ENCODE results near the gene KCNQ5. TPM values are rescaled to one million over a fixed set of nuclear protein-coding genes. Genes with fewer than 3 reads are reported as not detected.

The KCNQ5 gene
- total and polyA plus RNA-seq, 2 donors (not counting 1 experiment from before 2014, with no cell fraction given), result 0.74 to 4.6 TPM

DNA sequence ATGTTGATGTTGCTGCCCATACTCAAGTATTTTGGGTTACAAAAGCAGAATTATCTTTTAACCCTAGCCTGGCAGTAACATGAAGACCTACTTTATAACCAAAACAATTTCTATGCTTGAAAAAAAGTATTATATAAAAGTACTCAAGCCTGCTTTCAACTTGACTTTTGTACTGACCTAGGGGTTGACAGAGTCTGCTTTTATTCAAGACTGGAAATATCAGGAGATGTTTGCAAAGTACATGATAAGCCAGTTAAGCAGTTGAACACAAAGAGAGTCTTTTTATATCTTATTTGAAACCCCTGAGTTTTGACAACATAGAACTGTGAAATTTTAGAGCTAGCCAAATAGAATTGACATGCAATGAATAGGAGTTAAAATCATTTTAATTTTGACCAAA is 159.8 kb downstream of the KCNQ5 start:
- Histone ChIP-seq H3K9me3 (ENCODE audit: control insufficient read depth, insufficient read depth, low read depth, low read length) (no peaks in the 10 kb centered on the region), H3K4me1 (ENCODE audit: control insufficient read depth, extremely low read depth, insufficient read depth, low read length) (peaks cover 5% of the 10 kb centered on the region), H3K27me3 (ENCODE audit: control insufficient read depth, insufficient read depth, low read length) (no peaks in the 10 kb centered on the region), H3K4me2 (ENCODE audit: extremely low read depth, insufficient read depth, low read length) (no peak overlapping the region), H3K36me3 (ENCODE audit: control insufficient read depth, insufficient read depth, low read length) (no peaks in the 10 kb centered on the region), H2AFZ (ENCODE audit: low read length) (no peak overlapping the region), H4K20me1 (ENCODE audit: control insufficient read depth, extremely low read depth, insufficient read depth, low read length) (no peaks in the 10 kb centered on the region), H3K79me2 (ENCODE audit: control insufficient read depth, insufficient read depth, low read length) (no peaks in the 10 kb centered on the region), H3K27ac (ENCODE audit: insufficient read depth, low read length) (no peak overlapping the region), H3K4me3 (replicated peaks in 1 of 4; ENCODE audit: control extremely low read depth in 1 of 4, insufficient read depth in 1 of 4, low read depth in 3 of 4, low read length in 4 of 4) (no peak overlapping the region), H3K9ac (ENCODE audit: insufficient read depth, low read length) (no peak overlapping the region)
- no peak for DNase-seq (ENCODE audit: low read depth in 2 of 2)
- TF ChIP-seq, protein P1, sequence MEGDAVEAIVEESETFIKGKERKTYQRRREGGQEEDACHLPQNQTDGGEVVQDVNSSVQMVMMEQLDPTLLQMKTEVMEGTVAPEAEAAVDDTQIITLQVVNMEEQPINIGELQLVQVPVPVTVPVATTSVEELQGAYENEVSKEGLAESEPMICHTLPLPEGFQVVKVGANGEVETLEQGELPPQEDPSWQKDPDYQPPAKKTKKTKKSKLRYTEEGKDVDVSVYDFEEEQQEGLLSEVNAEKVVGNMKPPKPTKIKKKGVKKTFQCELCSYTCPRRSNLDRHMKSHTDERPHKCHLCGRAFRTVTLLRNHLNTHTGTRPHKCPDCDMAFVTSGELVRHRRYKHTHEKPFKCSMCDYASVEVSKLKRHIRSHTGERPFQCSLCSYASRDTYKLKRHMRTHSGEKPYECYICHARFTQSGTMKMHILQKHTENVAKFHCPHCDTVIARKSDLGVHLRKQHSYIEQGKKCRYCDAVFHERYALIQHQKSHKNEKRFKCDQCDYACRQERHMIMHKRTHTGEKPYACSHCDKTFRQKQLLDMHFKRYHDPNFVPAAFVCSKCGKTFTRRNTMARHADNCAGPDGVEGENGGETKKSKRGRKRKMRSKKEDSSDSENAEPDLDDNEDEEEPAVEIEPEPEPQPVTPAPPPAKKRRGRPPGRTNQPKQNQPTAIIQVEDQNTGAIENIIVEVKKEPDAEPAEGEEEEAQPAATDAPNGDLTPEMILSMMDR (conservative IDR thresholded peaks at IDR 0.05 in 1 of 2, IDR thresholded peaks at IDR 0.05 in 1 of 2; ENCODE audit: low read depth in 1 of 2, low read length in 2 of 2), result no peak
- TF ChIP-seq EZH2 (IDR thresholded peaks at IDR 0.05; ENCODE audit: low read length, missing control alignments), result no peak

DNA sequence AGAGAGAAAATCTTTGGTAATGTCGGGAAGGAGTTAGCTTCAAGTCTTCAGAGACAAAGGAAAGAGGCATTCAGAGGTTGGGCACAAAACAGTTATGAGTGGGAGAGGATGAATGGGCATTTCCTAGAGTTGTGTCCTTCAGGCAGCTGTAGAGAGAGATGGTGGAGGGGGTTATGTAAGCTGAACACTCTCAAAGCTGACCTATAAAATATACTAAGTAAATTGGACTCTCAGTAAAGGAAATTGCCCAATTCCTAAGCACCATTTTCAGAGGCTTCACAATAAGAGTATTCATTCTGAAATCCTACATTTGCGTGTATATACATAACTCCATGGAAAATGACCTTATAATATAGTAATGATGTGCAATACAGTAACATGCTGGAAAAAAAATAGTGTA is 161.2 kb downstream of the KCNQ5 start:
- no peaks in the 10 kb centered on the region for H4K20me1 ChIP-seq (ENCODE audit: control insufficient read depth, extremely low read depth, insufficient read depth, low read length)
- no peaks in the 10 kb centered on the region for H3K36me3 ChIP-seq (ENCODE audit: control insufficient read depth, insufficient read depth, low read length)
- no peaks in the 10 kb centered on the region for H3K79me2 ChIP-seq (ENCODE audit: control insufficient read depth, insufficient read depth, low read length)
- no peak overlapping the region for H3K4me2 ChIP-seq (ENCODE audit: extremely low read depth, insufficient read depth, low read length)
- no peaks in the 10 kb centered on the region for H3K27me3 ChIP-seq (ENCODE audit: control insufficient read depth, insufficient read depth, low read length)
- no peak overlapping the region for H2AFZ ChIP-seq (ENCODE audit: low read length)
- no peak for DNase-seq (ENCODE audit: low read depth in 2 of 2)
- no peak overlapping the region for H3K4me3 ChIP-seq (replicated peaks in 1 of 4; ENCODE audit: control extremely low read depth in 1 of 4, insufficient read depth in 1 of 4, low read depth in 3 of 4, low read length in 4 of 4)
- H3K9me3 ChIP-seq (ENCODE audit: control insufficient read depth, insufficient read depth, low read depth, low read length), result no peaks in the 10 kb centered on the region
- H3K27ac ChIP-seq (ENCODE audit: insufficient read depth, low read length), result no peak overlapping the region
- no peak overlapping the region for H3K9ac ChIP-seq (ENCODE audit: insufficient read depth, low read length)
- TF ChIP-seq, protein P1 (conservative IDR thresholded peaks at IDR 0.05 in 1 of 2, IDR thresholded peaks at IDR 0.05 in 1 of 2; ENCODE audit: low read depth in 1 of 2, low read length in 2 of 2), result no peak
- no peak for TF ChIP-seq EZH2 (IDR thresholded peaks at IDR 0.05; ENCODE audit: low read length, missing control alignments)
- peaks cover 9% of the 10 kb centered on the region for H3K4me1 ChIP-seq (ENCODE audit: control insufficient read depth, extremely low read depth, insufficient read depth, low read length)

DNA sequence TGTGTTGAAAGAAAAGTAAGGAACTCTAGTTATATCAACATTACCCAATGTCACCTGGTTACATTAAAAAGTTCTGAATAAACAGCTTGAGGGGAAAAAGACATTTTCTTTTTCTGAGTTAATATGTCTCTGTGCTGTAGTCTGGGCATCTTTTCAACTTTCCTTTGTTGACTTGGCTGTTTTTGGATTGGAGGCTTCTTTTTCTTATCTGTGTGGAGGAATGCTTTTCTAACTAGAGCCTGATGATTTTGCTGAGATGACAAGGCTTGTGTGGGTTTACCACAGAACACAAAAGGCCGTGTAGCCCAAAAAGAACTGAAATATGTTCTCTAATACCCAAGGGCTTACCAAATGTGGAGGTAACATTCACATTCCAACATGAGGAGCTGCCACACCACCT is 161.8 kb downstream of the KCNQ5 start:
- no peak overlapping the region for H2AFZ ChIP-seq (ENCODE audit: low read length)
- no peak overlapping the region for H3K27ac ChIP-seq (ENCODE audit: insufficient read depth, low read length)
- peak overlapping the region; percentile 32 for H3K4me2 ChIP-seq (ENCODE audit: extremely low read depth, insufficient read depth, low read length)

More for the DNA sequence above, 161.8 kb downstream of the KCNQ5 start:
- Histone ChIP-seq H3K4me3 (replicated peaks in 1 of 4; ENCODE audit: control extremely low read depth in 1 of 4, insufficient read depth in 1 of 4, low read depth in 3 of 4, low read length in 4 of 4) (no peak overlapping the region), H3K9ac (ENCODE audit: insufficient read depth, low read length) (no peak overlapping the region), H3K9me3 (ENCODE audit: control insufficient read depth, insufficient read depth, low read depth, low read length) (no peaks in the 10 kb centered on the region), H3K4me1 (ENCODE audit: control insufficient read depth, extremely low read depth, insufficient read depth, low read length) (peaks cover 9% of the 10 kb centered on the region), H3K79me2 (ENCODE audit: control insufficient read depth, insufficient read depth, low read length) (no peaks in the 10 kb centered on the region), H3K36me3 (ENCODE audit: control insufficient read depth, insufficient read depth, low read length) (no peaks in the 10 kb centered on the region), H3K27me3 (ENCODE audit: control insufficient read depth, insufficient read depth, low read length) (no peaks in the 10 kb centered on the region), H4K20me1 (ENCODE audit: control insufficient read depth, extremely low read depth, insufficient read depth, low read length) (no peaks in the 10 kb centered on the region)
- TF ChIP-seq EZH2 (IDR thresholded peaks at IDR 0.05; ENCODE audit: low read length, missing control alignments), result no peak
- peak; percentile 24 to 92 for DNase-seq (ENCODE audit: low read depth in 2 of 2)
